SIG-M5 (cell line): ENCODE measurements around the gene SPATA32.

Experiments
- DNase-seq: peaks from one replicate; lab custom pipeline; 2025; lab: John Stamatoyannopoulos, UW

Gene SPATA32

DNA sequence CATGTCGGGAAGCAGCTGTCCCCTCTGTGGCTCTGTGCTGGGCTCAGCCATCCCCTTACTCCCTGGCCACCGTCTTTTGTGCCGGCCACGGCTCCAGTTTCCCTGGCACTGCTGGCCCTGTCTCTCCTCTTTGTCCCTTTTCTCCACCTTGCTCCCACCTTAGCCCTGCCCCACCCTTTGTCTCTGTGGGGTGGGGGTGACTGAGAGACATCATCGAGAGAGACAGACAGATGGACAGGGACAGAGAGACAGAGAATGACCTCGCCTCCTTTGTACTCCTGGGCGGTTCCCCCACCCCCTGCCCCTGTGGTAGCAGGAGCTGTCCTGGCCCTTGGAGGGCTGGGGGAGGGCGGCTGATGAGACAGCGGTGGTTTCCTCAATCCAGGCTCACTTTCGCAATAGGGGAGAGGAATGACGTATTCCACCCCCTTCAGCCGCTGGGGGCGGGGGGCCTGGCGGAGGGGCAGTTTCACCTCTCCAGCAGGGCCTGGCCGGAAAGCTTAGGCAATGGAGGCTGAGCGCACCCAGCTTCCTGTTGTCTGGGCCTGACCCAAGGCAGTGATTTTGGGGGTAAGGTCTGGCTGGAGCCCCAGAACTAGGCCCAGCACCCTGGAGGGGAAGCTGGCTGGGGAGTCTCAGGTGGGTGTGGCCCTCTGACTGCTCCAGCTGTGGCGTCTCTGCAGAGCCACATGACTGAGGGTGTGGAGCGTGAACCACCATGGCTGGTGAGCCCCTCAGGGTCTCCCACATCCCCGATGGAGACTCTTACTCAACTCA lies 32.9 kb downstream of the SPATA32 start:
- DNase-seq, result peak; percentile 47

DNA sequence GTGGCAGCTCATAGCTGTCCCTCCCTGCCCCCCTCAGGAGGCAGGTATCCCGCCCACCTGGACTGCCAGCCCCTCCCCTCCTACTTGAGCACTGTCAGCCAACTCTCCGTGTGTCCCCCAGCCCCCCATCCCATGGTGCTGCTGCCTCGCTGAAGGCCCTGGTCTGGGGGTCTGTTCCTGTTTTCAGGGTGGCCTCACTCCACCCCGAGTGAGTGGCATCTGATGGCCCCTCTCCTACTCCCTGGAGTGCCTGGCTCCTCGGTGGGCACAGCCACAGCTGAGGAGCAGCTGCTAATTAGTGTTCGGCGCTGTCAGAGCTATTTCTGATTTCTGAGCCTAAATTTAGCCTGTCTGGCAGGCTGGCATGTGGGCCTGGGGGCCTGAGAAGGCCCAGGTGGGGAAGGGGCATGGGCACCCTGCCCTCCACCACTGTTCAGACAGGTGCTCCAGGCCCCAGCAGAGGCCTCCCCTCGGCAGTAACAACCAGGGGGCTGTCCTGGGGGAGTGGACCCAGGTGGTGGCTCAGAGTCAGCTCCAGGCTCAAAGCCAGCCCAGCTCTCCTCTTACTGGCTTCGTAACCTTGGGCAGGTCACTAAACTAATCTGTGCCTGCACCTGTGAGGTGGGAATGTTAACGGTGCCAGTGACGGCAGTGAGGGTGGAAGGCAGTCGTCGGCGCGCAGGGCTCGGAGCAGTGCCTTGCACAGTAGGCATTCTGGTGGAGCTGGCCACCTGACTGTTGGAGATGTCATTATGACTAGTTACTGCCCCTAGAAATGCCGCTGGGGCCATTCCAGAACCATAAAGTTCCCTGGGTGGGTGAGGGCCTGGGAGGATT lies 33.8 kb downstream of the SPATA32 start:
- DNase-seq, result no peak

DNA sequence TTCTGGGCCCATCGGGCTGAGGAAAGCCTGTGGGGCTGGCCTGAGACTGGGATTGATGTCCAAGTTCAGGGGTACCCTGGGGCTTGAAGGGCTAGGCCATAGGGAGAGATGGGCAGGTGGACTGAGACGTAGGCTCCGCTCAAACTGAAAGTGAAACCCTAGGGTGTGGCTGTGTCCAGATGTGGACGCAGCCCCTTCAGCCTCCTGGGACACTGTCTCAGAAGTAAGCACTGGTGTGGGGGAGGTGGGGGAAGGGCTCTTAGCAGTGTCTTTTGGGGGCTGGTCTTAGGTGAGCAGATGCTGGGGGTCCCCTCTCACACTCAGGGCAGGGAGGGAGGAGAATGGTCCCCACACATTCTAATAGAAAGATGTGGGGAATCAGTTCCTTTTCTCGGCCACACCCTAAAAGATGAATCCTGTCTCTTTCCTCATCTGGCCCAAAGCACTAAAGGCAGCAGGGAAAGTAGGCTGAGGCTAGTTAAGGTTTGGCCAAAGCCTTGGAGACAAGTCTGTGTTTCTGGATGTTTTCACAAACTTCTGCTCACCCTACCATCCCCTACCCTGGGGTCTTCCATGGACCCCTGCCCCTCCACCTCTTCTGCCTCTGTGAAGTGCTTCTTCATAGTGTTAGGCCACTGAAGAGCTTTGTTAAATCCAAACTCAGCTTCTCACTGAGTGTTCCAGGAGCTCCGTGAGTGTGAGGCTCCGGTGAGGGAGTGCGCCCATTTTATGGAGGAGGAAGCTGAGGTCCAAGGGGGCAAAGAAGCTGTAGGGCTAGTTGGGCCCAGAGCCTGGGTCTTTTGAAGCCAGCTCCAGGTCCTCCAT lies 34.6 kb downstream of the SPATA32 start:
- no peak for DNase-seq

DNA sequence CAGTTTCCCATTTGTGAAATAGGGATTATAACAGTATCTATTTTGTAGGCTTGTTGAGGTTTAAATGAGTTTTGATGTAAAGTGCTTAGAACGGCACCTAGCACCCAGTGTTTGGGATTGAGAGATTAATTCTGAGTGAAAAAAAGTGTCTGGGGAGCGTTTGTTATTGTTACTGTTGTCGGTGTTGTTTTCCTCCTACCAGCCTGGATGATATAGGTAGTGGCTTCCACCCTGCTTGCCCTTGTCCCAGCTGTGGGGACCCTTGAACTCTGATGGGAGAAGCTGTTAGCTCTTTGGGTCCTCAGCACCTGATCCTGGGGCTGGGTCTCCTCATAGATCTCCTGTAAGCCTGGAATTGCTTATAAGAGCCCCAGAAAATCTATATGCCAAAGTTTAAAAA lies 35.3 kb downstream of the SPATA32 start:
- DNase-seq, result no peak

DNA sequence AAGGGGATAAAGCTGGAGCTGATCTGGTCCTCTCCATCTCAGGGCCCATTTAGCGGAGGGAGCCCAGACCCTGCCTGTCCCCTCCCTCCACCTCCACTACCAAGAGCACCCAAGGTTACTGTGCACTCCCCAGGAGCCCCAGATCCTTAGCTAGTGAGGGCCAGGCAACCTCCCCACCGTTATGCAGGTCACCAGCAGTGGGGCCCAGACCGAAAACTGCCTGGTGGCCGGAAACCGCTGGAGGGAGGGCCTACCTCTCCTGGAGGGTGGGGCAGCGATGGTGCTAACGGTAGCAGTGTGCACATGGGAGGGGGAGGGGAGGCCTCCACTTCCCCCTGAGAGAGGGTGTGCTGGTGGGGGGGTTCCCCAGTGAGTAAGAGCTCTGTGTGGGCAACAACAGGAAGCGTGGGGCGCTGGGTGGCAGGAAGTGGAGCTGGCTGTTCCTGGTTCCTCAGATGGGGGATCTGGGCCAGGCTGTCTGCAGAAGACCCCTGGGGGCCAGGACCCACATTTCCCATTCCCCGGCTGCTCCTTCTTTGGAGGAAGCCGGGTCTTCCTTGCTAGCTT lies 35.8 kb downstream of the SPATA32 start:
- peak; percentile 80 for DNase-seq

DNA sequence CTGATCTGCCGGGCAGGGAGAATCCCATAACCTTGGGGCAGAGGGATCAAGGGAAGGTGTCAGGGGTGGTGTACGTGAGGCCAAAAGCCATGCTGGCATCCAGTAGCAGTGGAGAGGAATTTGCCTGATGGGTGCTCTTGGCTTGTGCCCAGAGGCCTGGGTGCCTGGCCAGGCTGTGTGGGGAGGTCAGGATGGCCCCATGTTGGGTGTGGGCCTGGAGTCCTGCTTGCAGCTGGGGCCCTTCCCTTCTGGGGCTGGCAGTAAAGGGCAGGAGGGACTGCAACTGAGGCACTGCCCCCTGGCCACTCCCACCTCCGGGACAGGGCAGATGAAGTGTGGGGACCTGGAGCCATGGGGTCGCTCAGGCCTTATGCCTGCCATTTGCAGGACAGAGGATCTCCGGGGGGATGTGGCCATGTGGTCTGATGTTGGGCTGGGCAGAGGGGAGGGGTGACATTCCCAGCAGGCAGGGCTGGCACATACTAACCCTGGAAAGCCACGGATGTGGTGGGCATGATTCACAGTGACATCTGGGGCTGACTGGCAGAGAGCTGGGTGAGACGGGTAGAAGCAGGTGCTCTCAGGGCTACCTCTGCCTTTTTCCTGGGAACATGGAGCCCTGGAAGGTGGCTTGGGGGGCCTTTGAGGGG lies 36.7 kb downstream of the SPATA32 start:
- no peak for DNase-seq

DNA sequence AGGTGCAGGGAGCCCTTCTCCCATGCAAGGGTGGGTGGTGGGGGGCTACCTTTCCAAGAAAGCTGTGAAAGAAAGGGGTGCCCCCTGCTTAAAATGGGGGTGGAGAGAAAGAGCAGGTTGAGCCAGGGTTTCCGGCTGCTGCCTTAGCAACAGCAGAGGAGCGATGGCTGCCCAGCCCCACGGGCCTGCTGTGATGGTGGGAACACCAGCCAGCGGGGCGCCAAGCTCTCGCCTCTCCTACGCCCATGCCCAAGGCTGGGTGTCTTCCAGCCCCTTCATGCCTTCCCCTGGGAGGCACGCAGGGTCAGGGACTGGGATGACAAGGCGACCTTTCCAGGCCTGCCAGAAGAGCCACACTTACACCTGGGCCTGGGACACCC lies 37.2 kb downstream of the SPATA32 start:
- DNase-seq, result no peak

DNA sequence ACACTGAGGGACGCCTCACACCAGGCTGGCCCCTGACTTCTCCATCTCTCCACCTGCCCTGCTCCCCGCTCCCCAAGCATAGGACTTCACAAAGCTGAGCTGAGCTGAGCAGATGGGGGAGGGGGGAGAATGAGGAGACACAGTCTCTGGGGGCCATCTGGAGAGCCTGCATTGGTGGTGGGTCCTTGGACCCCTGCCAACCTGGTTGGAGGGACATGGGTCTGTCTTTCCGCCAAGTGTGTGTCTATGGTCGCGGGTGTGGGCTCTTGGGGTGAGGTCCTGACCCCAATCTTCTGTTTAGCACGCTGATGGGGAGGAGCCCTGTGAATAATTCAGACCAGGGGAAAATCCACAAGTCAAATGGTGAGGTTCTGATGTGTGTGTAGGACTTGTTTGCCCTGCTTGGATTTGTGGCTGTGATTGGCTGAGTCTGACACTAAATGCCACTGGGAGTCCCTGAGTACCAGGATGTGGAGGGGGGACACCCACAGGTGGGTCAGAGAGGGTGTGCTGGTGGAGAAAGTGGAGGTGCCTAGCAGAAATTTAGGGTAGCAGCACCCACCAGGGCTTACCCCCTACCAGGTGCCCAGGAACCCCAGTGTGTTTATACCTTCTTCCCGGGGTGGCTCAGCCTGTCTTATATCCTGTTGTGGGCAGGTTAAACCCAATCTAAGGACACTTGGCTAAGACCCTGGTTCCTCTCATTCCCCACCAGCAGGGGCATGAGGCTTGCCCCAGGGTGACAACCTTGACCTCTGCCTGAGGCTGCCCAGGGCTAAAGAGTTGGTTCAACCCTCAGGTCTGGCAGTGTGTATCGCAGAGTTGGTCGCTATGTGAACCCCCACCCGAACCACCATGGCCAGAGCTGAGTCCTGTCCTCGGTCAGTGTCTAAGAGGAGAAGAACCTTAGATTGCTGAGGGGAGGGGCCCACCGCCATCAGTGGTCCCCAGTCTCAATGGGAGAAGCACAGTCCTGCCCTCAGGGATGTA lies 38.1 kb downstream of the SPATA32 start:
- no peak for DNase-seq

DNA sequence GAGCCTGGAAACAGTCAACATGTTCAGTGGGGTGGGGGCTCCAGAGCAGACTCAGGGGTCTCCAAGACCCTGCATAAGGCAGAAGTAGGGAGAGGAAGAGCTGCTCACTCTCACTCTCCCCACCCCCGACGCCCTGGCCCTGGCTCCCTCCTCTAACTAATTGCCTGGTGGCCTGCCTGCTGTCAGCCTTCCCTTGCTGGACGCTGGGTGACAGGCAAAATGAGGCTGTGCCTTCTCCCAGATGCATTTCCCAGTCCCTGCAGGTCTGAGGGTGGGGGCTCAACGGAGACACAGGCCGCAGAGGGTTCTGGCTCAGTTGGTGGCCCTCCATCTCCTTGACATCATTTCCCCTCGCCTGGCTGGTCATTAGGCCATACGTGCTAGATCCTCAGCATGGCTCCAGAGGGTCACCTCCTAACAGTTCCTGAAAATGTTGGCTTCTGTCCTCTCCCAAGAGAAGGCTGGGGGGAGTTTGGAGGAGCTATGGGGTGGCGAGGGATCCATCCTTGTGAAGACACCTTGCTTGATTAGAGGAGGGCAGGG lies 38.8 kb downstream of the SPATA32 start:
- DNase-seq, result no peak

DNA sequence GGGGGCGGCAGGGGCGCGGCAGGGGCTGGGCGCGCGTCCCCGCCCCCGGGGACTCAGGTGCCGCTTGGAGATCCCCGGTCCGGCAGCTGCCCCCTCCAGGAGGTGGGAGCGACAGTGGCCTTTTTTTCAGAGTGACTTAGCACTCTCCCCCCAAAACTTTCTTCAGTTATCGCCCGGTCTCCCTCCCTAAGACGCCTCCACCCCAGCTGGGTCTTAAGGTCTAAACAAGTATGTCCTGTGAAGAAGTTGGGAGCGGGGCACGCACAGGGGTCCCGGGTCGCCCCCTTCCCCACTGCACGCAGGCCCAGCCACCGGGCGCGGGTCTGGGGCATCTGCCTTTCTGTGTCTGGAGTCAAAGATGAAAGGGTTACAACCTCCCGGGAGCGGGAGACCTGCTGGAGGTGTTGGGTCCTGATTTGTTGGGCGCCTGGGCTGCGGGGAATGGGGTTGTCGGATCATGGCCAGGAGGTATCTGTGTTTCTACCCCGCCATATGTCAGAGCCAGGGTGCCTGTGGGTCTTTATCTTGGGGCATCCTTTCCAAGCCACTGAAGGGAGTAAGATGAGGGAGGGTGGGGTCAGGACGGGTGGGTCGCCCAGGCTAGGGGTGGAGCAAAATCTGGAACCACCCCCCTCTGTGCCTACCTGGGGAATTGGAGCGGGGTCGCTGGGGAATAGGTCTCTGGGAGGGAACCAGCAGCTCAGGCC lies 39.5 kb downstream of the SPATA32 start:
- no peak for DNase-seq

DNA sequence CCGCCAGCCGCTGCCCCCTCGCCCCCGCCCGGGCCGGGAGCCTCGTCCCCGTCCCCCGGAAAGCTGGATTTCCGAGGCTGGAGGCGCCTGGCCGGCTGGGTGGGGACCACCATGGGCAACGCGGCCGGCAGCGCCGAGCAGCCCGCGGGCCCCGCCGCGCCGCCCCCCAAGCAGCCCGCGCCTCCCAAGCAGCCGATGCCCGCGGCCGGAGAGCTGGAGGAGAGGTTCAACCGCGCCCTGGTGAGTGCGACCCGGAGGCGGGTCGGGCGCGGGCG lies 39.9 kb downstream of the SPATA32 start:
- DNase-seq, result no peak

DNA sequence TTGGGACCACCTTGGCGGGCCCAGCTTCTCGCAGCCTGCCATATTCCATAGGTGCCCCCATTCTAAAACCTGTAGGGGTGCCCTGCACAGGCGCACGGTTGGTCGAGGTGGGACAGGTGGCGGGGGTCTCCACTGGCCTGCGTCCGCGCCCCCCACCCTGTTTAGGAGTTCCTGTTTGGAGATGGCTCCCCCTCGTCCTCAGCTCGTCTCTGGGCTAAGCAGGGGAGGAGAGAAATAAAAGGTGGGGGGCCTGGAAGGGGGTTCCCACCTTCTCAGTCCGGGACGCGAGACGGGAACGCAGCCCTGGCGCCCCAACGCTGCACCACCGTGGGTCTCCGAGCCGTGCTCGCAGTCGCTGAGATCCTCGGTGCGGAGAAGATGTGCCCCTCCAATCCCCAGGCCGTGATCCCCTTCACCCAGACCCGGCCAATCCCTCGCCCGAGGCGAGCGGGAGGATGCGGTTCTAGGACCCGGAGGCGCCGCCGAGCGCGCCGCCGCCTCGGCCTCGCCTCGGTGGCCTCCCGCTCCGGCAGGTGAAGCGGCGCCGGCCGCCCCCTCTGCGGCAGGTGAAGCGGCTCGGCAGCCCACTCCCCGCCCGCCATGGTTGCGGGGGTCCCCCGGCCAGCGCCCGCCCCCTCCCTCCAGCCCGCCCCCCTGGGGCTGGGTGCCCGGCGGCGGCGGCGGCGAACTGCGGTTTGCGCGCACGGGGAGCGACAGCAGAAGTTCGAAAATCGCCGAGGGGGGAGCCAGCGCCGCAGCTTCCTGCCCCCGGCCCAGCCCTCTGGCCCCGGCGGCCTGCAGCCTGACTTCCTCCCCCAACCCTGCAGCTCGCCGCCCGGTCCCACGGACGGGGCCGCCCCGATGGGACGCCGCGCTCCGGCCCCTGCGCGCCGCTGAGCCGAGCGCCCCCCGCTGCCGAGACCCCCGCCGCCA lies 40.5 kb downstream of the SPATA32 start, which contains the start of gene FMNL1:
Gene FMNL1 (plus strand): TSS at position 805 of the 933 bp plus-strand sequence. CDS start 240 bp downstream, outside the sequence.
- DNase-seq, result no peak

DNA sequence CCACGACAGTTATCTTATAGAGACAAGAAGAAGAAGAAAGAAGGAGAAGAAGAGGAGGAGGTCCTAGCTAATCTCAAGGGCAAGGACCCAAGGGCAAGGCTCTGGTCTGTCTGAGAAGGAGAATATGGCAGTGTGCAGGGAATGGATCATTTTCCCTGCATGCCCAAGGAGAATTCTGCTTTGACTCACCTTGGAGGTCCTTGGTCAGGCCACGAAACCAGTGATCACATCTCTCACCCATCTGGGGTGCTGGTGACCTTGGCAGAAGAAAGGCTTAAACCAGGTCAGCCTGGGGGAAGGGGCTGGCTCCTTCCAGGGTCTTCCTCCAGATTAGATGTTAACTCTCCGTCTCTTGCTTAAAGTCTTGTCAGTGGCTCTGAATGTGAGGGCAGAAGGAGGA lies 41.8 kb downstream of the SPATA32 start:
- no peak for DNase-seq

DNA sequence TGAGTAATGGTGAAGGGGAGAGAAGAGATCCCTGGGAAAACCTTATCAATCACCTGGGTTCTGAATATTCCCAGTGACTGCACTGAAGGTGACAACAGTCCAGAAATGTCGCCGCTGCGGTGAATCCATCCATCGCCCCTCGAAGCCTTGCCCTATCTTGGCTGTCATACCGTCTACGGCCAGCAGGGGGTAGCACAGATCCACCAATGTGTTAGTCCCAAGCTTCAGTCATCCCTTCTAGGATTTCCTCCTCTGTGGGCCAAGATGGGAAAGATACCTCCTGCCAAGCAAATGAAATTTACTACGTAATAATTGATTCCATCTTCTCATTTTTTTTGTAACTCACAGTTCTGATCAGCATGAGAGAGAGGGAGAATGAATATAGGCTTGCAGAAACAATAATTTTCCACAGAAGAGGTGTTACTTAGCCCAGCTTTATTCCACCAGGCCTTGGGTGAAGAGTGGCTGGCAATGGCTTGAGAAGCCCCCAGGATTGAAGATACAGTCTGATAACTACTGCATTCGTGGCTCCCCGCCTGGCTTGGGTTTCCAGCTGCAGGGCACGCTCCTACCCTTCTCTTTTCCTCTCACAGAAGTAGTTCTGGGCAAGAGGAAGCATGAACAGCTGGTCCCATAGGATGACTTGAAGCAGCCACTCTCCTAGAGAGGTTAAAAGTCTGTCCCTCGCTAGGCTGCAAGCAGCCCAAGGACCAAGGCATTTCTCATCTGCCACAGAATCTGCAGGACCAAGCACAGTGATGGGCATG lies 42.8 kb downstream of the SPATA32 start:
- no peak for DNase-seq
